IPS-18c (cell line): ENCODE data around the gene FMNL2.

Experiments used
- H3K4me3 ChIP-seq: 2 replicates; pipeline ENCODE4 v1.7.0; 2013; ENCODE audit warnings: low read depth, mild to moderate bottlenecking, low read length, moderate library complexity; ENCODE audit not compliant: insufficient read depth
- H3K9me3 ChIP-seq: one replicate; pipeline ENCODE4 v1.6.1; 2013; ENCODE audit warnings: mild to moderate bottlenecking, low read length, moderate library complexity; ENCODE audit not compliant: control insufficient read depth, insufficient read depth

The FMNL2 gene

GRCh38 chr2:152573168-152573567 is 238.2 kb downstream of the FMNL2 start:
- Histone ChIP-seq H3K4me3 (no peak overlapping the region), H3K9me3 (no peaks in the 10 kb centered on the region)

GRCh38 chr2:152577579-152577978 is 242.6 kb downstream of the FMNL2 start:
- no peak overlapping the region for H3K4me3 ChIP-seq
- no peaks in the 10 kb centered on the region for H3K9me3 ChIP-seq

- no peak overlapping the region for H3K4me3 ChIP-seq
- no peaks in the 10 kb centered on the region for H3K9me3 ChIP-seq
Measured at GRCh38 chr2:152578573-152578972, 243.6 kb downstream of the FMNL2 start.

GRCh38 chr2:152580714-152581113 is 245.7 kb downstream of the FMNL2 start:
- H3K9me3 ChIP-seq = no peaks in the 10 kb centered on the region
- H3K4me3 ChIP-seq = no peak overlapping the region

- Histone ChIP-seq H3K4me3 (no peak overlapping the region), H3K9me3 (no peaks in the 10 kb centered on the region)
Measured at GRCh38 chr2:152581360-152581759, 246.4 kb downstream of the FMNL2 start.

GRCh38 chr2:152582081-152582480 is 247.1 kb downstream of the FMNL2 start:
- H3K4me3 ChIP-seq = no peak overlapping the region
- no peaks in the 10 kb centered on the region for H3K9me3 ChIP-seq

- Histone ChIP-seq H3K9me3 (no peaks in the 10 kb centered on the region), H3K4me3 (no peak overlapping the region)
Measured at GRCh38 chr2:152583512-152584229, 248.7 kb downstream of the FMNL2 start.

- no peak overlapping the region for H3K4me3 ChIP-seq
- H3K9me3 ChIP-seq = no peaks in the 10 kb centered on the region
Measured at GRCh38 chr2:152584301-152584700, 249.3 kb downstream of the FMNL2 start.

- H3K4me3 ChIP-seq = no peak overlapping the region
- no peaks in the 10 kb centered on the region for H3K9me3 ChIP-seq
Measured at GRCh38 chr2:152585830-152586484, 251.0 kb downstream of the FMNL2 start.

- H3K9me3 ChIP-seq = no peaks in the 10 kb centered on the region
Measured at GRCh38 chr2:152587187-152587947, 252.4 kb downstream of the FMNL2 start.

GRCh38 chr2:152588998-152589397 is 254.0 kb downstream of the FMNL2 start:
- H3K9me3 ChIP-seq = no peaks in the 10 kb centered on the region
- H3K4me3 ChIP-seq = no peak overlapping the region

More at GRCh38 chr2:152587187-152587947, 252.4 kb downstream of the FMNL2 start:
- H3K4me3 ChIP-seq = no peak overlapping the region

GRCh38 chr2:152594022-152594766 is 259.2 kb downstream of the FMNL2 start:
- no peaks in the 10 kb centered on the region for H3K9me3 ChIP-seq
- H3K4me3 ChIP-seq = no peak overlapping the region

GRCh38 chr2:152594792-152595191 is 259.8 kb downstream of the FMNL2 start:
- H3K4me3 ChIP-seq = no peak overlapping the region
- no peaks in the 10 kb centered on the region for H3K9me3 ChIP-seq

GRCh38 chr2:152598975-152599759 is 264.2 kb downstream of the FMNL2 start:
- Histone ChIP-seq H3K9me3 (no peaks in the 10 kb centered on the region), H3K4me3 (no peak overlapping the region)

- Histone ChIP-seq H3K9me3 (no peaks in the 10 kb centered on the region), H3K4me3 (no peak overlapping the region)
Measured at GRCh38 chr2:152600051-152600657, 265.2 kb downstream of the FMNL2 start.

GRCh38 chr2:152600697-152601096 is 265.7 kb downstream of the FMNL2 start:
- Histone ChIP-seq H3K9me3 (no peaks in the 10 kb centered on the region), H3K4me3 (no peak overlapping the region)
